Activated CD8-positive, alpha-beta memory T cell treated with anti-CD3 and anti-CD28 coated beads, Interleukin-2, amount 50 U/mL, for 24 hours (primary cell): ENCODE data around the gene MYRFL.

Source experiments
- DNase-seq: peaks from one replicate; pipeline ENCODE4 v3.0.0-alpha.2; 2020; ENCODE audit errors: extremely low read depth

Gene MYRFL

GRCh38 chr12:69897744-69898143 is 72.7 kb downstream of the MYRFL start:
- no peak for DNase-seq

- no peak for DNase-seq
These were observed 73.2 kb downstream of the MYRFL start for GRCh38 chr12:69898236-69898635.

GRCh38 chr12:69900720-69901131 is 75.7 kb downstream of the MYRFL start:
- peak; percentile 27 for DNase-seq

GRCh38 chr12:69901221-69901905 is 76.3 kb downstream of the MYRFL start:
- no peak for DNase-seq

GRCh38 chr12:69903548-69903947 is 78.5 kb downstream of the MYRFL start:
- DNase-seq: no peak

GRCh38 chr12:69904777-69905176 is 79.8 kb downstream of the MYRFL start:
- DNase-seq: no peak

- no peak for DNase-seq
These were observed 80.8 kb downstream of the MYRFL start for GRCh38 chr12:69905801-69906200.

- no peak for DNase-seq
These were observed 81.6 kb downstream of the MYRFL start for GRCh38 chr12:69906411-69907216.

GRCh38 chr12:69908203-69908602 is 83.2 kb downstream of the MYRFL start:
- DNase-seq: no peak

GRCh38 chr12:69910694-69911093 is 85.7 kb downstream of the MYRFL start:
- no peak for DNase-seq

- no peak for DNase-seq
These were observed 88.5 kb downstream of the MYRFL start for GRCh38 chr12:69913526-69913925.

GRCh38 chr12:69915964-69916363 is 90.9 kb downstream of the MYRFL start:
- no peak for DNase-seq

- DNase-seq: no peak
These were observed 91.7 kb downstream of the MYRFL start for GRCh38 chr12:69916544-69917235.

- DNase-seq: no peak
These were observed 93.3 kb downstream of the MYRFL start for GRCh38 chr12:69918287-69918686.

GRCh38 chr12:69919495-69919894 is 94.5 kb downstream of the MYRFL start:
- no peak for DNase-seq

GRCh38 chr12:69921831-69922230 is 96.8 kb downstream of the MYRFL start:
- DNase-seq: no peak

GRCh38 chr12:69922999-69923398 is 98.0 kb downstream of the MYRFL start:
- no peak for DNase-seq

- DNase-seq: no peak
These were observed 100.3 kb downstream of the MYRFL start for GRCh38 chr12:69925291-69925690.

GRCh38 chr12:69927164-69927563 is 102.1 kb downstream of the MYRFL start:
- no peak for DNase-seq

GRCh38 chr12:69929125-69929524 is 104.1 kb downstream of the MYRFL start:
- no peak for DNase-seq

- DNase-seq: no peak
These were observed 104.5 kb downstream of the MYRFL start for GRCh38 chr12:69929531-69929930.

GRCh38 chr12:69931569-69931968 is 106.5 kb downstream of the MYRFL start:
- no peak for DNase-seq

GRCh38 chr12:69932154-69932553 is 107.1 kb downstream of the MYRFL start:
- no peak for DNase-seq
